SU-DHL-6 (cell line): ENCODE results near the gene C1QL4.

Experiments
- H2AFZ ChIP-seq: fragments of 200-600 bp; sonication (generic); 2 replicates; pipeline ENCODE4 v1.6.1; 2014; ENCODE audit warnings: low read depth, mild to moderate bottlenecking, moderate library complexity, mixed read lengths, antibody characterized with exemption, low read length; ENCODE audit not compliant: severe bottlenecking
- H3F3A ChIP-seq: fragments of 200-600 bp; shearing (Covaris generic); 2 replicates; pipeline ENCODE4 v1.6.0; 2016; ENCODE audit warnings: antibody characterized with exemption, mild to moderate bottlenecking; ENCODE audit not compliant: insufficient read depth
- H3K27ac ChIP-seq: fragments of 200-600 bp; sonication (generic); 2 replicates; pipeline ENCODE4 v1.5.1; 2016; ENCODE audit warnings: low read depth, mild to moderate bottlenecking, low read length, moderate library complexity, mixed read lengths
- H3K27me3 ChIP-seq: fragments of 200-600 bp; sonication (generic), shearing (Covaris generic); 2 replicates; pipeline ENCODE4 v1.6.0; 2014; ENCODE audit warnings: mild to moderate bottlenecking, low read length
- H3K36me3 ChIP-seq: fragments of 200-600 bp; sonication (generic); 2 replicates; pipeline ENCODE4 v1.6.1; 2014; ENCODE audit warnings: mild to moderate bottlenecking, low read length, mixed read lengths
- H3K4me2 ChIP-seq: fragments of 300-600, 200-600 bp; shearing (Covaris generic), sonication (generic); 2 replicates; pipeline ENCODE4 v1.6.0; 2014; ENCODE audit warnings: low read length, low read depth, mild to moderate bottlenecking; ENCODE audit not compliant: poor library complexity, severe bottlenecking
- H3K4me3 ChIP-seq: fragments of 200-600 bp; sonication (generic); 2 replicates; pipeline ENCODE4 v1.5.1; 2014; ENCODE audit warnings: antibody characterized with exemption, low read length, mild to moderate bottlenecking, mixed read lengths; ENCODE audit not compliant: insufficient read depth, poor library complexity, severe bottlenecking
- H3K79me2 ChIP-seq: fragments of 200-600 bp; sonication (generic); 2 replicates; pipeline ENCODE4 v1.6.1; 2014; ENCODE audit warnings: mild to moderate bottlenecking, low read length, moderate library complexity; ENCODE audit not compliant: insufficient read depth
- H3K9ac ChIP-seq: fragments of 200-600 bp; sonication (generic); 2 replicates; pipeline ENCODE4 v1.7.0; 2014; ENCODE audit warnings: mild to moderate bottlenecking, low read length
- H3K9me2 ChIP-seq: fragments of 200-600 bp; sonication (generic); replicated peaks from 2 replicates; pipeline ENCODE4 v1.6.1; 2014; ENCODE audit warnings: low read length; ENCODE audit not compliant: insufficient read depth
- H3K9me3 ChIP-seq: fragments of 200-600 bp; sonication (generic); 2 replicates; pipeline ENCODE4 v1.6.1; 2014; ENCODE audit warnings: low read length, mixed read lengths; ENCODE audit not compliant: insufficient read depth
- H4K20me1 ChIP-seq: fragments of 200-600 bp; sonication (generic); 2 replicates; pipeline ENCODE4 v1.6.1; 2014; ENCODE audit warnings: low read depth, mild to moderate bottlenecking, antibody characterized with exemption, low read length, moderate library complexity, mixed read lengths
- CTCF ChIP-seq: fragments of 200-600 bp; sonication (generic); IDR thresholded peaks from one replicate; pipeline ENCODE4 v1.5.1; 2017; ENCODE audit warnings: antibody characterized with exemption, mild to moderate bottlenecking, low read length, moderate library complexity; ENCODE audit not compliant: insufficient read depth, poor library complexity, severe bottlenecking
- EZH2phosphoT487 ChIP-seq: fragments of 200-600 bp; sonication (generic), shearing (Covaris generic); conservative IDR thresholded peaks from 2 replicates; pipeline ENCODE4 v1.6.1; 2018; ENCODE audit warnings: mild to moderate bottlenecking, antibody characterized with exemption, low read length, moderate library complexity, mixed read lengths

C1QL4 gene

GRCh38 chr12:49288922-49289555 lies 47.9 kb downstream of the C1QL4 start:
- H3K9me3 ChIP-seq: no peaks in the 10 kb centered on the region
- TF ChIP-seq EZH2phosphoT487 (no peak), CTCF (no peak)
- no peak overlapping the region for H3K4me3 ChIP-seq
- no peaks in the 10 kb centered on the region for H3K79me2 ChIP-seq
- no peak overlapping the region for H3K9ac ChIP-seq
- no peak overlapping the region for H3K4me2 ChIP-seq
- H3K36me3 ChIP-seq: no peaks in the 10 kb centered on the region
- no peaks in the 10 kb centered on the region for H3F3A ChIP-seq
- no peak overlapping the region for H3K27ac ChIP-seq
- no peaks in the 10 kb centered on the region for H3K27me3 ChIP-seq
- H2AFZ ChIP-seq: no peak overlapping the region
- H3K9me2 ChIP-seq: no peaks in the 10 kb centered on the region
- no peaks in the 10 kb centered on the region for H4K20me1 ChIP-seq

GRCh38 chr12:49288412-49288853 lies 48.6 kb downstream of the C1QL4 start:
- TF ChIP-seq EZH2phosphoT487 (no peak), CTCF (peak; percentile 67)

GRCh38 chr12:49287876-49288275 lies 49.1 kb downstream of the C1QL4 start:
- no peaks in the 10 kb centered on the region for H3F3A ChIP-seq
- H3K27ac ChIP-seq: no peak overlapping the region
- H3K4me3 ChIP-seq: no peak overlapping the region
- no peak overlapping the region for H2AFZ ChIP-seq
- H3K9ac ChIP-seq: no peak overlapping the region
- no peak overlapping the region for H3K4me2 ChIP-seq
- H3K27me3 ChIP-seq: no peaks in the 10 kb centered on the region
- H3K36me3 ChIP-seq: no peaks in the 10 kb centered on the region
- H3K9me2 ChIP-seq: no peaks in the 10 kb centered on the region
- no peak for TF ChIP-seq EZH2phosphoT487
- TF ChIP-seq CTCF: no peak
- no peaks in the 10 kb centered on the region for H4K20me1 ChIP-seq
- no peaks in the 10 kb centered on the region for H3K79me2 ChIP-seq
- H3K9me3 ChIP-seq: no peaks in the 10 kb centered on the region

More at GRCh38 chr12:49288412-49288853, 48.6 kb downstream of the C1QL4 start:
- Histone ChIP-seq H3K9me3 (no peaks in the 10 kb centered on the region), H2AFZ (no peak overlapping the region), H3F3A (no peaks in the 10 kb centered on the region), H3K9me2 (no peaks in the 10 kb centered on the region), H3K79me2 (no peaks in the 10 kb centered on the region), H3K27me3 (no peaks in the 10 kb centered on the region), H3K4me2 (no peak overlapping the region), H3K36me3 (no peaks in the 10 kb centered on the region), H4K20me1 (no peaks in the 10 kb centered on the region), H3K4me3 (no peak overlapping the region), H3K27ac (no peak overlapping the region), H3K9ac (no peak overlapping the region)
